C1 segment of cervical spinal cord (tissue), 14 donors: ENCODE results near the gene TCF4.

Experiments
- DNase-seq, 14 donors: peaks; one replicate each; lab custom pipeline; 2025; lab: John Stamatoyannopoulos, UW

The TCF4 gene

DNA sequence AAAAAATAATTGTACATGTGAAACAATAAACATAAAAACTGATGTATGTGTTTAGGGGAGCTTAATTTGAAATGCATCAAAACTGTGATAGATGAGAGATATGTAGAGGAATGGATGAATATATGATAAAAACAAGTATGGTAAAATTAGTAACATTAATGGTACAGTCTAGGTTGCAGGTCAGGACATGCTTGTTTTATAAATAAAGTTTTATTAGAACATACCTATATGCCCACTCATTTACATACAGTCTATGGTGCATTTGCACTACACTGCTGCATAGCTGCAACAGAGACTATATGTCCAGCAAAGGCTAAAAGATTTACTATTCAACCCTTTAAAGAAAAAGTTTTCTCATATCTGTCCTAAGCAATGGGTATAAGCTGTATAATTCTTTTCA is 392.1 kb downstream of the TCF4 start:
- no peak for DNase-seq

DNA sequence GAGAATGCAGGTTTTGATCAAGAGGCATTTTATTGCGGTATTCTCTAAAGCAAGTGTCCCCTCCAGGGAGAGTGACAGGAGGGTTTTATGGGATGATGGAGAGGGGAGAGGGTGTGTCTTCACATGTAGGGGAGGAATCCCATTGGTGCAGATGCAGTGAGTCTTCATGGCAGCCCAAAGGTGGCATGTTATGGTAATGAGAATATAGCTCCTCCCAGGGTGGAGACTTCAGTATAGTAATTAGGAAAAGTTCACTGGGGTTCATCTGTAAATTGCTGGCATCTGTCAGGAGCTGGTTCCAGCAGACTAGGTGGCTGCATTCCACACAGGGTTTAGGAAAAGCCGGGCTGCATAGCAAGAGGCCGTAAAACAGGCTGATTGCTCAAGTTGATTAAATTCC is 398.0 kb downstream of the TCF4 start:
- DNase-seq, result no peak

DNA sequence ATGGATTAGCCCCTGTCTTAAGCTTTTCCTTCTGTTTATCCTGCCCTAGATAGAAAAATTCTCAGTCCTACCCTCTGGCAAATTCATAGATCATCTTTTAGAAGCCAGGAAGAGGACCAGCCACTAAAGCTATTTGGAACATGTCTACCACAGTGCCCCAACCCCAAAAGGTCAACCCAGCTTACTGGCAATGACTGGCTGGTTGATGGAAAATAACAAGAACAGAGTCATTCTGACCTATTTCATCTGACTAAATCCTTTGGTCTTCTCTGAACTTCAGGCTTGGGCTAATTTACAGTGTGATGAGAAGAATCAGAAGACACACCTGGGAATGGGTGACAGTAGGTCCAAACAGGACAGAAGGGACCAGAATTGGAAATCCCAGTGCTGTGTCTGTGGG is 401.4 kb downstream of the TCF4 start:
- DNase-seq, result no peak

DNA sequence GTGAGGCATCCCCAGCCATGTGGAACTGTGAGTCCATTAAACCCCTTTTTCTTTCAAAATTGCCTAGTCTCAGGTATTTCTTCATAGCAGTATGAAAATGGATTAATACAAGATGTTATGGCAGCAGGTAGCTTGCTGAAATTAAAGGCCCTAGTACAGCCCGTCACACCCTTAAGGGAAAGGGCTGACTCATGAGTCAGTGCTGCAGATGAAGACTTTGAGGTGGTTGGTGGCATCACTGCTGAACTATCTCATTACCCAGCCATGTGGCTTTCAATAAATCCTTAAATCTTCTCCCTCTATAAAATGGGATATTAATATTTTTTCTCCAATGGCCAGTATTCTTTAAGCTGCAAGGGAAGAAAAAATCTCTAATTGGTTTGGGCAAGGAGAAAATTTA is 402.6 kb downstream of the TCF4 start:
- no peak for DNase-seq

DNA sequence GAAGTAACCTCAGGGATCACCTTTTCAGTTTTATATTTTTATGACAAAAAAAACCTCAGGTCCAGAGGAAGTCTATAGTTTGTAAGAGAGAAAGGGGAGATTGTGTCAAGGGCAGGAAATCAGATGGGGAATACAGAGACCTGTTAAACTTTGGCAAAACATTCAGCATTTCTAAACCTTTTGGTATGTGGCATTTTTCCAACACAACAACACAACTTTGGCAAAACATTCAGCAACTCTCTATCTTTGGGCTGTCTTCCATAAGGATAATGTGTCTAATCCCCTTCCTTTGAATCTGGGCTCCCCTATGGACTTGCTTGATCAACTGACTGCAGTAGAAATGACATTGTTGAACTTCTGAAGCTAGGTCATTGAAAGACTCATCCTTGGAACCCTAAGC is 408.2 kb downstream of the TCF4 start:
- no peak for DNase-seq

DNA sequence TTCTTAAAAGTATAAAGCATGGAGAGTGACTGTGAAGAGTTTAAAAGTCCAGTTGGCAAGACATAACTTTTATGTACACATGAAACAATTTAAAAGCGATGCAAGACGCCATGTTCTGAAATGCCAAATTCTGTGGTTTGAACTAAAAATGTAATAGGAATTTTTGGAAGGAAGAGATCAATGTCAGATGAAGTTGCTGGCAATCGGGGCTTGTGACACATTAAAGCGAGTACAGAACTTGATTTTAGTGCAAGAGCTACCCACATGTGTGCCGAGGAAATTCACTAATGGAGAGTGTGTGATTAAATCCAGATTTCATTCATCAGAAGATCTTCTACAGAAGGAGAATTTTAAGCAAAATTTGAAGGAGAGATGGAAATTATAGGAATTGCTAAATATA is 408.6 kb downstream of the TCF4 start:
- no peak for DNase-seq

DNA sequence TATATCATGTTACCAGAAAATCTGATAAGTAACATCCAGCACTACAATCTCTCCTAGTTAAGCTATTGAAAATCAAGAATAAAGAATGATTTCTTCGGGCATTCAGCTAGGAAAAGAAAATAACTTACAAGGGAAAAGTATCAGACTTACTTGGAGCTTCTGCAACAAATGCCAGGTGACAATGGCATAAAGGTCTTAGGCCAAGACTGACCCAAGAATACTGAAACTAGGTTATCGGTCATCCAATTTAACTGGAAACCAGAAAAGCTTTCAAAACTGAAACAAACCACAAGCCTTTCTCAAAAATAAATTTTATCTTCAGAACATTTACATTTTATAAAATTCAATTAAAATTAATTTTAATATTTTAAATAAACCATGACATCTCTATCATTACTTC is 414.7 kb downstream of the TCF4 start:
- DNase-seq, result no peak
